GM08714 (cell line): ENCODE data around the gene HINT3.
"Not testable (repeated sequence)": the region's sequence is repeated elsewhere in the genome, so short reads cannot be mapped to it uniquely, and the experiment has no call there.

Experiments
- H3K4me3 ChIP-seq: fragments of 200-500 bp; sonication (Bioruptor generic); 2 replicates; pipeline ENCODE4 v1.5.1; 2014; ENCODE audit warnings: mild to moderate bottlenecking, low read length, inconsistent platforms
- ZNF274 ChIP-seq: IDR thresholded peaks from 2 replicates; pipeline ENCODE4 v1.6.1; 2012; ENCODE audit warnings: mild to moderate bottlenecking, low read depth, low read length

The HINT3 gene

DNA sequence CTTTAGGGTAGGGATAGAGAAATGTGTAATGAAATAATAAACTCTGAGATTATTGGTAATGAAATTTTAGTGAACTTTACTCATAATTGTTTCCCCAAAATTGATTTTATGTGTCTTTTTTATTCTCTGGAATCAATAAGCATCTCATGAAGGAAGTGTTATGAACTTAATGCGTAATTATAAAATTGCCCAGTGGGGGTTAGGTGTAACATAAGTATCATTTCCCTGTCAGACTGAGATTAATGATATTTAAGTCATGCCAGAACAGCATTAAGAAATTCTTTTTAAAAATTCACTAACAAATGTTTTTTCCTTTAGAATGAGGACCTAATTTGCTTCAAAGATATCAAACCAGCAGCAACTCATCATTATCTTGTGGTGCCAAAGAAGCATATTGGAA lies 10.0 kb downstream of the HINT3 start:
- TF ChIP-seq ZNF274: no peak
- no peak overlapping the region for H3K4me3 ChIP-seq

DNA sequence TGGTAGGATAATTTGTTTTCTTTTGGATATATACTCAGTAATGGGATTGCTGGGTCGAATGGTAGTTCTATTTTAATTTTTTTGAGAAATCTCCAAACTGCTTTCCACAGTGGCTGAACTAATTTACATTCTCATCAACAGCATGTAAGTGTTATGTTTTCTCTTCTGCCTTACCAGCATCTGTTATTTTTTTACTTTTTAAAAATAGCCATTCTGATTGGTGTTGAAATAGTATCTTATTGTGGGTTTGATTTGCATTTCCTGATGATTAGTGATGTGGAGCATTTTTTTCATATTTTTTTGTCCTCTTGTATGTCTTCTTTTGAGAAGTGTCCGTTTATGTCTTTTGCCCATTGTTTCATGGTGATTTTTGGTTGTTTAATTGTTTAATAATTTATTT lies 11.9 kb downstream of the HINT3 start:
- H3K4me3 ChIP-seq: no peak overlapping the region
- TF ChIP-seq ZNF274: no peak

DNA sequence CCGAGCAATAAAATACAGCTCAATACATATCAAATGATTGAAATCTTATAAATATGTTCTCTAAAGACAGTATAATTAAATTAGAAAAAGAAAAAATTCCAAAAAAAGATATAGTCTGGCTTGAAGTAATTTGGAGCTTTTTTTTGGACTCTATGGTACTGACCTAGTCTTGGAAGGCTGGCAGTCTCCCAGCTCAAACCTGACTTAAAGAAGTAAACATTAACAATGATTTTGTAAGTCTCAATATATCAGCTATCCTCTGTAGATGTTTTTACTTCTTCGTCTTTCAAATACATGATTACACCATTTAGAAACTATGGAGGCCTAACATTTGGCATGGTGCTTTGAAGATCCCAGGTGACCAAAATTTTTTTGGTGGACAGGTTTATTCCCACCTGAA lies 14.2 kb downstream of the HINT3 start:
- no peak for TF ChIP-seq ZNF274

DNA sequence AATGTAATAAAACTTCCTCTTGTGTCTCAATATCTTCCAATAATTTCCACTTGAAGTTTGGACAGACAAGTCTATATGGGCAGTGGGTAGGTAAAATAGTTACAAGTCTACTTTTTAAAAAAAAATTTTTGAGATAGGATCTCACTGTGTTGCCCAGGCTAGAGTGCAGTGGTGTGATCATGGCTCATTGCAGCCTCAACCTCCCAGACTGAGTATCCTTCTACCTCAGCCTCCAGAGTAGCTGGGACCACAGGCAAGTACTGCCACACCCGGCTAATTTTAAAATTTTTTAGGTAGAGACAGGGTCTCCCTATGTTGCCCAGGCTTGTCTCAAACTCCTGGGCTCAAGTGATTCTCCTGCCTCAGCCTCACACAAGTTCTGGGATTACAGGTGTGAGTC lies 15.9 kb downstream of the HINT3 start:
- H3K4me3 ChIP-seq: not testable (repeated sequence)

More for the DNA sequence above, 14.2 kb downstream of the HINT3 start:
- H3K4me3 ChIP-seq: no peak overlapping the region

DNA sequence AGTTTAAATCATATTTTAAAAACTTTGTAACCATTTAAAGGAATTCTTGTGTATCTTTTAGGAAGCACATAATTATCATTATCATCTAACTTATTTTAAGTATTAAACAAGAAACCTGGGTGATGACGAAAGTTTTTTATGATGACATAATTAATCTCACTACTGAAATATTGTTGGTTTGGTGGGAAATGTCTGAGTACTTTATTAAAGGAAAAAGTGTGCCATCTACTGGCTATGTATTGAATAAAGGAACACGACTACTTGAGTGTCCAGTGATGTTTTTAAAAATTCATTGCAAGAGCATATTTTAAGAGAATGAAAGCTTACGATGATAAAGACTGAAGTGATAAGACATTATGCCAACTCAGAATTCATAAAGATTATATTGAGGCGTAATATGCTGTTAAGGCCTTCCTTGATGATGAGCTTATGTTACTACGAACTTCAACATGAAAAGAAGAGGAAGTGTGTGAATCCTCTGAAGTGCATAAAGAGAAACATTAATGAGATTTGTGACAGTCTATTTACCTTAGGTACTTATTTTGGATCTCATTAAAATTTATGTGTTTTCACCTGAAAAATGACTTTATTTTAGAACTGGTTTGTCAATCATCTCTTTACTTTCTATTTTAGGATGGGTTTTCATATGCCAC lies 17.8 kb downstream of the HINT3 start:
- no peak for TF ChIP-seq ZNF274
- no peak overlapping the region for H3K4me3 ChIP-seq

DNA sequence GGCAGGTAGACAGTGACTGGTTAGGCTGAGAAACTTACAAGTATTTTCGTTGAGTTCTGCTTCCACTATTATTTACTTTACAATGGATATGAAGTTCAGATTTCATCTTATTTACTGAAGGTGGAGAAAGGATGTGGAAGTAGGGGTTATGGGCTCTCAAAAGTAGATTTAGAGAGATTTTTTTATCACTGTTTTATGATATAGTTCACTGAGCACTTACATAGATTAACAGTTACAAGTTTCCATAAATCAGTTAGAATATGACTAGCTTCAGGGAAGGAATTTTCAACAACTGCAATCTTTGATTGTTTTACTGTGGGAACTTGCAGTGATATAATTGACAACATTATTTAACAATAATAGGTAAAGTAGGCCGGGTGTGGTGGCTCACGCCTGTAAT lies 22.5 kb downstream of the HINT3 start:
- no peak overlapping the region for H3K4me3 ChIP-seq
- no peak for TF ChIP-seq ZNF274

DNA sequence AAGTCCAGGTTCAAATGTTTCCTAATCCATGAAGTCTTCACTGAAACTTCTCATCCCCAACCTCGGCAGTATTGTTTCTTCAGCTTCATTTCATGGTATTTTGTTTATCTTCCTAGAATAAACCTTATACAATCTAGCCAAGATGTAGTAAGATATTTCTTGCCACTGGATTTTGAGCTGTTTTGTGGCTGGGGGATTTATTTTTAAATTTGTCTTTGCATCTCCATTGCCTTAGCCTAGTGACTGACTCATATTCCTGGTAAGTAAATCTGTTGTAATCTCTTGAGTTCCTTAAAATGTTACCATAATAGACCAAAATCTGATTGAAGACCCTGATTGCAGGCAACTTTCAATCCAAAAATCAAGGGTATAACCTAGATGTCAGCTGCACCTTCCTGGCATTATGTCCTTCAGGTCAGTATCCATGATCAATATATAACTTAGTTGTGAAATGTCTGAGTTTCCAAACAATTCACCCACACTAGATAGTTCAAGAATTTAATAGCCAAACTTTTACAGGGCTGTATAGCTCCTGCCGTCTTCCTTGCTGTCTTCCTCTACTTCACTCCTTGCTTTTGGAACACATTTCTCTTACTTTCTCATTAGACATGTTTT lies 25.1 kb downstream of the HINT3 start:
- TF ChIP-seq ZNF274: no peak
- no peak overlapping the region for H3K4me3 ChIP-seq

DNA sequence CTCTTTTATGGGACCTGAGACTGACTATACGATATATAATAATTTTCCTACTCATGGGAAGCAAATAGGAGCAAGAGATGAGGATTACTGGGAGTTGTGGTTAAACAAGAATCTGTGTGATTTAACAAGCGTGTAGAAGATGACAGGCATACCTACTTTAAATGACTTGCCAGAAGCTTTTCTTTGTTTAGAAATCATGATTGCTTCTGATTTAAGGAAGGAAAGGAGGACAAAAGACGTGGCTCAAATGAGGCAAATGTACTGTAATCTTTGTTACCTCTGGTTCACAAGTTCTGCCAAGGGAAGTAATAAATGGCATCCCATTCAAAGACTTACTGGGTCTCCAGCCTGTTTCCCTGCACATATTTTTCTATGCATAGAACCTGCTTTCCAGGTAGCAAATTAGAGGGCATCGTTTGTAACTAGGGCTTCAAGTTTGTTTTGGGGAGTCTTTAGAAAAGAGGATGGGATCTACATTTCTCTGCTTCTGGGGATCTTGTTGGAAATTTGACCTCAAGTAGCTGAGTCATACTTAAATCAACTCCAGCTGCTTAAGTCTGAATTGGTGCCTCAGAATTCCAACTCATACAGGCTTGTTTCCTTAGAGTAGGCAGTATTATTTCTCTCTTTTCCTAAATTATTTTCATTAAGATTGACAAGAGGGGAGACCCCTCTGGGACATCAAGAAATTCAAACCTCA lies 26.8 kb downstream of the HINT3 start:
- no peak for TF ChIP-seq ZNF274

DNA sequence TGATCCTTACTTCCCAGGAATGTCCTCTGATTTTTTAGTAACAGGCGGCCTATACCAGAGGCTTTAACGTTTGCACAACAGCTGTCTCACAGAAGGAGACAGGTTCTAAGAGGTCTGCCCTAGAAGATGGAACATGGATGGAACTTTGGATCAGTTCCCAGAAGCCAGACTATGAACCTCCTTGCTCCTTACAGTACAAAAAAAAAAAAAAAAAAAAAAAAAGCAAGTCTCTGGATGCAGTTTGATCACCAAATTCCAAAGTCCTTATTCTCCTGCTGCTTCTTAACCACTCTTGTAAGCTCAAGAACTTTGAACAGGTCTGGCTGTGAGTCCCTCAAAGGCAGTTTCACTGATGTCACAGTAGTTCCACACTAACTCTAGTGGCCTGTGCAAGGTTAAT lies 27.7 kb downstream of the HINT3 start:
- no peak for TF ChIP-seq ZNF274
- no peak overlapping the region for H3K4me3 ChIP-seq

More for the DNA sequence above, 26.8 kb downstream of the HINT3 start:
- no peak overlapping the region for H3K4me3 ChIP-seq

DNA sequence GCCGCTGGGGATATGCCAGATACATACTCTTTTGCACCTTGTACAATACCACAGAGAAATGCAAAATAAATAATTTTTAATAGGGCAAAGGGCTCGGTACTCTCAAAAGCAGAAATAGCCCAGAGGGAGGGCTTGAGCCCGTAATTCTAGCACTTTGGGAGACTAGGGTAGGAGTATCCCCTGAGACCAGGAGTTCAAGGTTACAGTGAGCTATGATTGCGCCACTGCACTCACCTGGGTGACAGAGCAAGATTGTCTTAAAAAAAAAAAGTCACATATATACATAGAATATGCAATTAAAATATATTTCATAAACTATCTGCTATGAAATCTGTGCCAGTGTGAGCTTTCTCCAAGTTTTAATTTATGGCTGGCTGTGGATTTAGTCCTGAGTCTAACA lies 29.0 kb downstream of the HINT3 start:
- TF ChIP-seq ZNF274: no peak
- peak overlapping the region; percentile 71 for H3K4me3 ChIP-seq

DNA sequence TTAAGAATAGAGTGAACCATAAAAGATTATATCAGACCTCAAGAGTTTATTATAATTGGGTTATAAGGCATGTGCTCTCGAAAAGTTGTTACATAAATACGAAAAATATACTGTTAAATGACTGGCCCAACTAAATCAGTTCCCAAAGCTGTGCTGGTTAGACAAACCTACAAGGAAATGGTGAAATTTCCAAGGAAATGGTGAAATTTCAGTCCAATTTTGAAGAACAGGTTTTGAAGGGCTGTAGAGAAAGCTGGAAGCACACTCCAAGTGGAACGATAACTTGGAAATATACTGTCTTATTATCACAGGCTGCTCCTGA lies 29.4 kb downstream of the HINT3 start:
- H3K4me3 ChIP-seq: peak overlapping the region; percentile 71
- no peak for TF ChIP-seq ZNF274

DNA sequence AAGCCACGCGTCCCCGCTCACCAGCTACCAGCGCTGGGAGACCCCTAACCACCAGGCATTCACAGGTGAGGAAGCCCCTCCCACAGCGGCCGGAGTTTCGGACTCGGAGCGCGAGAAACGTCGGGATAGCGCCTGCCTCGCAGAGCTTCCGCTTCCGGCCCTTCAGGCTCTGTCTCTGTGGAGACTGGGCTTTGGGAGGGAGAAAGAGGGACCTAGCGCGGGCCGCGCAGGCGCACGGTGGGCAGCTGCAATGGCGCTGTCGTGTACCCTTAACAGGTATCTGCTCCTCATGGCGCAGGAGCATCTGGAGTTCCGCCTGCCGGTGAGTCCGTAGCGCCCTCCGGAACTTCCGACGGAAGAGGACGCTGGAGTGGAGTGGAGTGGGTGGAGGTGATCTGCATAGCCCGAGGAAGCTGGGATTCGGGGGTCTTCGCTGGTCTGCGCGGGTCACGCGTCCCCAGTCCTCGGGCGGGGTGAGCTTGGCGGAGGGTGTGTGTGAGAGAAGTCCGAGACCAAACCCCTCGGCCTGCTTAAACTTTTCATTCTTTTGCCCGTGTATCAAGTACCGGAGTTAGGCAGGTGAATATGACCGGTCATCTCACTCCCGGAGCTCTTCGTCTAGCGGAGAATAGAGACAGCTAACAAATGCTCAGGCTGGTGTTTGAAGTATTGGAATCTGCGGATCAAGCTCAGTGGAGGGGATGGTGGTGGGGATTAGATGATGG lies 29.9 kb downstream of the HINT3 start, which contains the start of gene TRMT11:
Gene TRMT11 (plus strand): TSS at position 240 of the 725 bp plus-strand sequence. CDS start 11 bp downstream, at position 251.
- no peak for TF ChIP-seq ZNF274
- H3K4me3 ChIP-seq: peak within 1 kb of the TSS; percentile 71

DNA sequence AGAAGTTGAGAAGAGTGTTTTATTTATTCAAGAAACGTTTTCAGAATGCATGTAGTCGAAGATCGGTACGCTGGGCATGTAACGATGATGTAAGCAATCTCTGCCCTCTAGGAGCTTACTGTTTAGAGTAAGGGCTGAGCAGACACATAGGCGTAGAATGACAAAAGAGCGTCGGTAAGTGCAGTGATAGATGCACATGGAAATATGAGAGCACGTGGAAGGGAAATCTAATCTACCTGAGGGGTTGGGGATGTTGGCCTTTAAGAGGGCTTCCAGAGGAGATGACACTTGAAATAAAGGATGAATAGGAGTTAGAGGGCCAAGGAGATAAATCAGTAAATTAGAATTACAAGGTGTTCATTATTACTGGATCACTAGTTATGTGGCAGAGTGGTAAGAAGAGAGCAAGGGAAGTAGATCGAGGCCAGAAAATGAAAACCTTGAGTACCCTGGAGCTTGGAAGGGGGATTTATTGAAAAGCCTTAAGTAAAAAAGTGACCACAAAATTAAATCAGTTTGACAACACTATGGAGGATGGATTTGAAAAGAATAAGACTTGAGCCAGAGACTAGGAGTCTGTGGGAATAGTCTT lies 30.6 kb downstream of the HINT3 start:
- H3K4me3 ChIP-seq: peak overlapping the region; percentile 71
- TF ChIP-seq ZNF274: no peak

DNA sequence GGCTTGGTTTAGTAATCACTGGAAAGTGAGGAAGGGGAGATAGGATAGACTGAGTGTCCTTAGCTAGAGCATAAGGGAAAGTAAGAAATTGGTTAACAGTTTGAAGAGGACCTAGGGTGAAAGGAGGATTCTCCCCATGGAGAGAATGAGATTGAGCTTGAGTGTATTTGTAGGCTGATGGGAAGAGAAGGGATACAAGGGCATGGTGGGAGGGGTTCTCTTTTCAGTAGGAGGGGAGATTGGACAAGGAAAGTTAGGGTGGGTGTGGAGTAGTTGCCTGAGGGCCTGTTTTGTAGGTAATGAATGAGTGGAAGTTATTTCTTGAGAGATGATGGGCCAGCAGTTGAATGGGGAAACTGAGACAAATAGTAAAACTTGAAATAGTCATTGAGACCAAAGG lies 31.7 kb downstream of the HINT3 start:
- no peak overlapping the region for H3K4me3 ChIP-seq
- no peak for TF ChIP-seq ZNF274

DNA sequence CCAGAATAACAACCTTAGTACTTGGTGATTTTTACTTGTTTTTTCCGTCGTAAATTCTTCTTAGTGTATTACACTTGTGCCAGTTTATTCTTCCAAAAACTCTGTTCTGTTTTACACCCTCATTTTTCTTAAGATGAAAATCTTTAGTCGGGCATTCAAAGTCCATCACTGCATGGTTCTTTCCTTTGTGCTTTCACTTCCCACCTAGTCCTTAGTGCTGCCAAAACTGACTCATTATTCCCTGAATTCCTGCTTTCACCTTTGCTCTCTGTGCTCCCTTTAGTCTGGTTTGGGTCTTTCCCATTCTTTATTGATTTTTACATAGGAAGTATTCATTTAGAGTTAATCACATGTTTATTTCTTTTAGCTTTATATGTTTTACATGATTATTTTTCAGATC lies 33.1 kb downstream of the HINT3 start:
- H3K4me3 ChIP-seq: no peak overlapping the region
- TF ChIP-seq ZNF274: no peak
